Right lobe of liver (tissue), 6 donors: ENCODE measurements around the gene DCAF15. TPM values are rescaled to one million over a fixed set of nuclear protein-coding genes. Genes with fewer than 3 reads are reported as not detected.

ENCODE experiments used
- ATAC-seq, 4 donors: fragments of 200-7000 bp; cut with Tn5 transposase; one replicate each; pipeline ENCODE4 v1.9.1; 2020; ENCODE audit warnings: mild to moderate bottlenecking in 4 of 4, moderate library complexity in 4 of 4
- DNase-seq, 3 donors: peaks; one replicate each; pipeline ENCODE4 v3.0.0-alpha.2; 2020
- H3K27ac ChIP-seq, 3 donors: fragments of 200-600 bp; one replicate each; pipeline ENCODE4 v1.8.0; 2022
- H3K27me3 ChIP-seq, 2 donors: fragments of 200-600 bp; one replicate each; pipeline ENCODE4 v1.8.0; 2022
- H3K36me3 ChIP-seq, 4 donors: fragments of 200-600 bp; sonication (generic) in 1 of 4; one replicate each; pipeline versions ENCODE4 v1.5.1 to v1.8.0; 2017 to 2022; ENCODE audit warnings: control low read depth in 1 of 4
- H3K4me1 ChIP-seq, 4 donors: fragments of 200-600 bp; sonication (generic) in 1 of 4; one replicate each; pipeline versions ENCODE4 v1.5.1 to v1.8.0; 2017 to 2022; ENCODE audit warnings: control low read depth in 1 of 4
- H3K4me3 ChIP-seq, 3 donors: fragments of 200-600 bp; one replicate each; pipeline ENCODE4 v1.8.0; 2022
- H3K9me3 ChIP-seq, 4 donors: fragments of 200-600 bp; sonication (generic) in 1 of 4; one replicate each; pipeline versions ENCODE4 v1.5.1 to v1.8.0; 2017 to 2022; ENCODE audit warnings: control low read depth in 1 of 4
- POLR2A ChIP-seq: fragments of 450-650 bp; IDR thresholded peaks from one replicate; pipeline ENCODE4 v1.6.1; 2017; ENCODE audit warnings: antibody characterized with exemption, mild to moderate bottlenecking
- WGBS: methylation state at CpG from one replicate; pipeline ENCODE4 v1.1.6; 2018; ENCODE audit warnings: low coverage, low lambda C conversion rate; ENCODE audit not compliant: insufficient coverage; ENCODE audit errors: missing lambda C conversion rate; 5-methylcytosine and 5-hydroxymethylcytosine counted together
- intact Hi-C, 2 donors: fragments of 100-400 bp; cut with DNase I; formaldehyde crosslinking; loops; one replicate each; pipeline versions ENCODE4 v1.11.2 to v1.14.1; 2022
- total RNA-seq, 6 experiments: library from RNA; depleted of rRNA in 2 of 6; stranded (reverse); fragments of >200 nt in 2 of 6; fragmentation: NEBNext Ultra II Directional in 3 of 6; extraction: Animal tissue kit (Norgen Biotek cat#: 25700) in 3 of 6; gene quantifications; one replicate each; pipeline versions ENCODE4 v1.1.0 to v1.2.4, GENCODE V29; 2016 to 2023
- TF ChIP-seq, protein P1 (sequence below), 4 donors: fragments of 200-600 bp in 3 of 4; fragments of 450-650 bp in 1 of 4; IDR thresholded peaks; one replicate each; pipeline versions ENCODE4 v1.5.1 to v1.8.0; 2016 to 2022; ENCODE audit warnings: antibody characterized with exemption in 4 of 4, mild to moderate bottlenecking in 2 of 4
- donor health status: DM: no; HTN: yes; CAD: no.
- donor health status: DM: no; HTN: no; CAD: no.
- donor health status: DM: no; HTN: no; CAD: no.
- donor health status: DM: no; HTN: yes; CAD: no.
- donor health status: DM: no; HTN: yes; CAD: no.

DCAF15 gene
- total RNA-seq, 6 experiments from 2014 or later = 5.6 to 8.7 (median 7.7) TPM

GRCh38 chr19:13986348-13986904 lies 34.1 kb downstream of the DCAF15 start:
- DNase-seq = peak; percentile 81 to 89 (median 88)
- peak; percentile 72 to 85 (median 78) for ATAC-seq
- TF ChIP-seq POLR2A = no peak
- TF ChIP-seq, protein P1, sequence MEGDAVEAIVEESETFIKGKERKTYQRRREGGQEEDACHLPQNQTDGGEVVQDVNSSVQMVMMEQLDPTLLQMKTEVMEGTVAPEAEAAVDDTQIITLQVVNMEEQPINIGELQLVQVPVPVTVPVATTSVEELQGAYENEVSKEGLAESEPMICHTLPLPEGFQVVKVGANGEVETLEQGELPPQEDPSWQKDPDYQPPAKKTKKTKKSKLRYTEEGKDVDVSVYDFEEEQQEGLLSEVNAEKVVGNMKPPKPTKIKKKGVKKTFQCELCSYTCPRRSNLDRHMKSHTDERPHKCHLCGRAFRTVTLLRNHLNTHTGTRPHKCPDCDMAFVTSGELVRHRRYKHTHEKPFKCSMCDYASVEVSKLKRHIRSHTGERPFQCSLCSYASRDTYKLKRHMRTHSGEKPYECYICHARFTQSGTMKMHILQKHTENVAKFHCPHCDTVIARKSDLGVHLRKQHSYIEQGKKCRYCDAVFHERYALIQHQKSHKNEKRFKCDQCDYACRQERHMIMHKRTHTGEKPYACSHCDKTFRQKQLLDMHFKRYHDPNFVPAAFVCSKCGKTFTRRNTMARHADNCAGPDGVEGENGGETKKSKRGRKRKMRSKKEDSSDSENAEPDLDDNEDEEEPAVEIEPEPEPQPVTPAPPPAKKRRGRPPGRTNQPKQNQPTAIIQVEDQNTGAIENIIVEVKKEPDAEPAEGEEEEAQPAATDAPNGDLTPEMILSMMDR (IDR thresholded peaks at IDR 0.05) = no peak
- WGBS = 48% methylated on average over 4 of the region's 19 CpGs
- peaks cover 0 to 6% (median 2%) of the 10 kb centered on the region in 4 donors for H3K36me3 ChIP-seq
- H3K9me3 ChIP-seq = no peaks in the 10 kb centered on the region
- no peak overlapping the region for H3K4me3 ChIP-seq
- intact Hi-C loops = no loop called here
- no peaks in the 10 kb centered on the region for H3K27me3 ChIP-seq
- peaks cover 0 to 8% (median 0%) of the 10 kb centered on the region in 4 donors for H3K4me1 ChIP-seq
- peak overlapping the region; percentile 58 to 80 (median 69) for H3K27ac ChIP-seq

DNA sequence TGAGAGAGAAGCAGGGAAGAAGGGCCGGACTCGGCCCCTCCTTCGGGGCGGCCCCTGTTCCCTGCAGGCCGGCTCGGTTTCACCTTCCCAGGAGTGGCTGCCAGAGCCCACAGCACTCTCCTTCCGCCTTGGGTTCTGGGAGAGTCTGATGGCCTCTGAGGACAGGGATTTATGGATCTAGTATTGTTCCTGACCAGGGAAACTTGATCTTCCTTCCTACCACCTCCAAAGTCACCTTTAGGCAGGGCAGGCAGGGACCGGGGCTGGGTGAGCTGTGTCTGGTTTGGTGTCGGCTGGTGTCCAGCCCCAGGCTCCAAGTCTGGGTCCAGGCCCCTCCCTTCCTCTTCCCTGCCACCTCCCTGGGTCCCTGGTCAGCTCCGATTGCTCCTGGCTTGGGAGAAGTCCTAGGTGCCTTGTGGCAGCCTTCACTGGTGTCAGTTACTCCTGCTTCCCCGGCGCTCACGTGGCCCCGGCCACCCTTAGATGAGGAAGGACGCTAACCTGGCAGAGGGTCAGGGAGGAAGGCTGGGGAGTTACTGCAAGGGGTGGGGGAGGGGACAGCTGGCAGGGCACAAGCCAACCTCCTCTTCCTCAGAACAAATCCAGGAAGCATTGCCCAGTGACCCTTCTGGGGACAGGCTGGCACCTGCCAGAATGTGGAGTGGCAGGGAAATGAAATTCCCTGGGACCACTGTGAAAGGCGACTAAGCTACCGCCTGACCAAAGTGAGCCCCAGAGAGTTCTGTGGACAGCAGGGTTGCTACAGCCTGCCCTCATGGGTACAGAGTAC lies 35.0 kb downstream of the DCAF15 start:
- H3K27ac ChIP-seq = peak overlapping the region; percentile 58 to 80 (median 69)
- H3K4me3 ChIP-seq = no peak overlapping the region
- no peak for DNase-seq
- intact Hi-C loops = no loop called here
- no peaks in the 10 kb centered on the region for H3K9me3 ChIP-seq
- peaks cover 0 to 9% (median 3%) of the 10 kb centered on the region in 4 donors for H3K36me3 ChIP-seq
- H3K27me3 ChIP-seq = no peaks in the 10 kb centered on the region
- H3K4me1 ChIP-seq = peaks cover 0 to 8% (median 0%) of the 10 kb centered on the region in 4 donors
- peak; percentile 5 to 49 (median 18) for ATAC-seq
- 89% methylated on average over 7 of the region's 17 CpGs for WGBS
- TF ChIP-seq, protein P1 (IDR thresholded peaks at IDR 0.05) = no peak
- TF ChIP-seq POLR2A = no peak

- no peak for TF ChIP-seq POLR2A
- TF ChIP-seq, protein P1 (IDR thresholded peaks at IDR 0.05) = no peak
- Histone ChIP-seq H3K27ac (no peak overlapping the region), H3K9me3 (no peaks in the 10 kb centered on the region), H3K4me1 (peaks cover 0 to 8% (median 0%) of the 10 kb centered on the region in 4 donors), H3K4me3 (no peak overlapping the region), H3K27me3 (no peaks in the 10 kb centered on the region), H3K36me3 (peaks cover 0 to 16% (median 5%) of the 10 kb centered on the region in 4 donors)
- 87% methylated on average over 7 of the region's 7 CpGs for WGBS
- intact Hi-C loops = no loop called here
- DNase-seq (no peak), ATAC-seq (no peak)
These were observed 37.2 kb downstream of the DCAF15 start for GRCh38 chr19:13989487-13989886.

DNA sequence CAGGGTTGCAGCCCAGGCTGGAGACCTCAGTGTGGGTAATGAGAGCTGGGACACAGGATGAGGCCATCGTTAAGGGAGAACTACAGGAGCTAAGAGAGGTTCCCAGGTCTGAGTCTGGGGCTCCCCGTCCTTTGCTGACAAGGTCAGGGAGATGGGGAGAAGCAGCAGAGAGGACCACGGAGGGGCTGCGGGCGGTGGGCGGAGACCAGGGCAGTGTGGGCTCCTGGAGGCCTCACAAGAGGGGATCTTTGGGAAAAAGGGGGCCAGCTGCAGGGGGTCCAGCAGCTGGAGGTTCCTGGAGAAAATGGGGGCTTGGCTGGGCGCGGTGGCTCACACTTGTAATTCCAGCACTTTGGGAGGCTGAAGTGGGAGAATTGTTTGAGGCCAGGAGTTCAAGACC lies 37.8 kb downstream of the DCAF15 start:
- DNase-seq (no peak), ATAC-seq (no peak)
- no peak overlapping the region for H3K4me3 ChIP-seq
- H3K27ac ChIP-seq = no peak overlapping the region
- peaks cover 0 to 11% (median 0%) of the 10 kb centered on the region in 4 donors for H3K4me1 ChIP-seq
- TF ChIP-seq, protein P1 (IDR thresholded peaks at IDR 0.05) = no peak
- no peak for TF ChIP-seq POLR2A
- intact Hi-C loops = no loop called here
- H3K9me3 ChIP-seq = no peaks in the 10 kb centered on the region
- H3K27me3 ChIP-seq = no peaks in the 10 kb centered on the region
- 100% methylated on average over 2 of the region's 8 CpGs for WGBS
- peaks cover 0 to 16% (median 5%) of the 10 kb centered on the region in 4 donors for H3K36me3 ChIP-seq
